ENCODE results near the gene ROR1. TPM values are rescaled to one million over a fixed set of nuclear protein-coding genes. Genes with fewer than 3 reads are reported as not detected.

ROR1 gene
- total and polyA plus RNA-seq, 10 of the 15 experiments (the other 5 are each of a cell fraction or from before 2014, with no cell fraction given) = 0.02 to 0.08 (median 0.05) TPM; not detected in 6

GRCh38 chr1:63946866-63947491 is 173.2 kb downstream of the ROR1 start (continued):
- TF ChIP-seq E2F8 (IDR thresholded peaks at IDR 0.05; ENCODE audit: low read depth, partially characterized antibody) (no peak), RFX5 (IDR thresholded peaks at IDR 0.05; ENCODE audit: low read depth, low read length) (no peak)

- ATAC-seq (no peak), DNase-seq (ENCODE audit: low read depth, low spot score) (no peak), FAIRE-seq (no peak)
- no peak overlapping the region for H3K4me3 ChIP-seq
- H3K9me3 ChIP-seq (replicated peaks; ENCODE audit: control insufficient read depth, insufficient read depth, low read length) = no peaks in the 10 kb centered on the region
- no peaks in the 10 kb centered on the region for H4K20me1 ChIP-seq (ENCODE audit: control insufficient read depth, insufficient read depth)
- intact Hi-C loops (cut with micrococcal nuclease; ENCODE audit: unreplicated experiment) = no loop called here
- H2AFZ ChIP-seq (ENCODE audit: control insufficient read depth, low read depth, low read length) = no peak overlapping the region
- no peak overlapping the region for H3K9ac ChIP-seq (ENCODE audit: control insufficient read depth, insufficient read depth, low read length)
- no TSS peak for BruUV-seq (replicated peaks)
- WGBS (ENCODE audit: insufficient coverage, insufficient replicate concordance, low lambda C conversion rate, missing lambda C conversion rate) = 41% methylated on average over 3 of the region's 3 CpGs
- no peak overlapping the region for H3K27ac ChIP-seq (ENCODE audit: control insufficient read depth, insufficient read depth)
- ChIA-PET POLR2A (no interaction called here), CTCF (no interaction called here), SMC1A (ENCODE audit: uncharacterized antibody, unreplicated experiment) (no interaction called here), RAD21 (ENCODE audit: unreplicated experiment) (no interaction called here)
- no peaks in the 10 kb centered on the region for H3K79me2 ChIP-seq (ENCODE audit: control insufficient read depth, insufficient read depth, low read length)
- no peak overlapping the region for H3K4me2 ChIP-seq (ENCODE audit: control insufficient read depth, insufficient read depth)
- no peaks in the 10 kb centered on the region for H3K36me3 ChIP-seq (ENCODE audit: control insufficient read depth in 2 of 2, insufficient read depth in 2 of 2, low read length in 1 of 2)
- no peaks in the 10 kb centered on the region for H3K4me1 ChIP-seq (ENCODE audit: control insufficient read depth, insufficient read depth, low read length)
- in situ Hi-C loops (cut with MboI) = no loop called here
- peaks cover 0 to 1% of the 10 kb centered on the region in 2 experiments; a peak in 2 of 4 replicates for H3K27me3 ChIP-seq (replicated peaks in 1 of 2; ENCODE audit: control insufficient read depth in 2 of 2, insufficient read depth in 2 of 2, low read length in 1 of 2)
- TF ChIP-seq MEF2B (IDR thresholded peaks at IDR 0.05; ENCODE audit: partially characterized antibody, poor library complexity, severe bottlenecking) (no peak), PML (IDR thresholded peaks at IDR 0.05; ENCODE audit: low read length) (no peak), RELA (IDR thresholded peaks at IDR 0.05; ENCODE audit: borderline replicate concordance, partially characterized antibody) (no peak), SIX5 (IDR thresholded peaks at IDR 0.05; ENCODE audit: low read depth, low read length, severe bottlenecking) (no peak), RAD51 (IDR thresholded peaks at IDR 0.05) (no peak), SKIL (IDR thresholded peaks at IDR 0.05; ENCODE audit: low read depth, poor library complexity, severe bottlenecking) (no peak), WRNIP1 (IDR thresholded peaks at IDR 0.05; ENCODE audit: borderline replicate concordance, low read depth, low read length) (no peak), REST (IDR thresholded peaks at IDR 0.05; ENCODE audit: low read depth, low read length) (no peak), EED (IDR thresholded peaks at IDR 0.05; ENCODE audit: low read depth) (no peak), JUND (IDR thresholded peaks at IDR 0.05; ENCODE audit: low read depth, low read length) (no peak), CEBPB (IDR thresholded peaks at IDR 0.05; ENCODE audit: borderline replicate concordance in 1 of 2, low read depth in 2 of 2, low read length in 2 of 2) (no peak), KAT2A (conservative IDR thresholded peaks at IDR 0.05; ENCODE audit: control insufficient read depth, low read depth, low read length) (no peak), SREBF1 (IDR thresholded peaks at IDR 0.05; ENCODE audit: low read length) (no peak)
Observed at GRCh38 chr1:63947904-63948303, 174.1 kb downstream of the ROR1 start.
